SK-N-MC (cell line): ENCODE results near the gene TMEM270.

Source experiments
- EZH2 ChIP-seq: fragments of 200-600 bp; sonication (generic); IDR thresholded peaks from one replicate; pipeline ENCODE4 v1.6.1; 2017; ENCODE audit warnings: antibody characterized with exemption
- FOXP2 ChIP-seq: optimal IDR thresholded peaks from 2 replicates; pipeline ENCODE3; 2011; ENCODE audit warnings: mild to moderate bottlenecking, moderate library complexity; ENCODE audit not compliant: insufficient read depth; ENCODE audit errors: extremely low read length, control extremely low read depth
- POLR2AphosphoS5 ChIP-seq: IDR thresholded peaks from 2 replicates; pipeline ENCODE4 v1.6.1; 2012; ENCODE audit warnings: mild to moderate bottlenecking, low read depth, low read length, borderline replicate concordance

GRCh38 chr7:73840715-73841379 is 20.1 kb upstream of the TMEM270 start:
- TF ChIP-seq EZH2 (no peak), FOXP2 (no peak), POLR2AphosphoS5 (no peak)
